HepG2 (cell line): ENCODE results near the gene INPP5K. TPM values are rescaled to one million over a fixed set of nuclear protein-coding genes. Genes with fewer than 3 reads are reported as not detected.

Experiments used
- BRCA1 ChIP-seq: sonication (generic); formaldehyde crosslinking; IDR thresholded peaks from 2 replicates; pipeline ENCODE4 v1.4.0; 2020; ENCODE audit warnings: missing genetic modification reagents
- BRF2 ChIP-seq: sonication (generic); formaldehyde crosslinking; IDR thresholded peaks from 2 replicates; pipeline ENCODE4 v1.8.1; 2022; ENCODE audit warnings: mild to moderate bottlenecking, missing genetic modification reagents
- CAMTA2 ChIP-seq: sonication (generic); formaldehyde crosslinking; IDR thresholded peaks from 2 replicates; pipeline ENCODE4 v1.4.0; 2020; ENCODE audit warnings: mild to moderate bottlenecking, missing genetic modification reagents, borderline replicate concordance
- GLI4 ChIP-seq: sonication (generic); formaldehyde crosslinking; IDR thresholded peaks from 2 replicates; pipeline ENCODE4 v1.5.1; 2020; ENCODE audit warnings: missing genetic modification reagents, mild to moderate bottlenecking, moderate library complexity, borderline replicate concordance
- SRSF4 ChIP-seq: fragments of 200-400 bp; formaldehyde crosslinking; IDR thresholded peaks from one replicate; pipeline ENCODE4 v1.6.1; 2018; ENCODE audit warnings: mild to moderate bottlenecking, low read depth, low read length, moderate library complexity; ENCODE audit not compliant: poor library complexity, severe bottlenecking
- SRSF9 ChIP-seq: fragments of 200-400 bp; formaldehyde crosslinking; IDR thresholded peaks from 2 replicates; pipeline ENCODE4 v1.6.1; 2018; ENCODE audit warnings: borderline replicate concordance, mild to moderate bottlenecking, low read depth, low read length; ENCODE audit not compliant: insufficient read depth, poor library complexity, severe bottlenecking
- SRY ChIP-seq: sonication (generic); formaldehyde crosslinking; IDR thresholded peaks from 2 replicates; pipeline ENCODE4 v1.8.0; 2022; ENCODE audit warnings: mild to moderate bottlenecking, missing genetic modification reagents
- ZBTB33 ChIP-seq: sonication (generic); formaldehyde crosslinking; IDR thresholded peaks from 2 replicates; pipeline ENCODE4 v1.4.0; 2020; ENCODE audit warnings: missing genetic modification reagents
- ZEB1 ChIP-seq: IDR thresholded peaks from 2 replicates; pipeline ENCODE4 v1.6.1; 2012; ENCODE audit warnings: mild to moderate bottlenecking, low read depth, inconsistent platforms; ENCODE audit not compliant: insufficient replicate concordance
- ZNF180 ChIP-seq: sonication (generic); formaldehyde crosslinking; IDR thresholded peaks from 2 replicates; pipeline ENCODE4 v1.4.0; 2020; ENCODE audit warnings: low read depth, missing genetic modification reagents, borderline replicate concordance
- ZNF292 ChIP-seq: sonication (generic); formaldehyde crosslinking; IDR thresholded peaks from 2 replicates; pipeline ENCODE4 v1.8.1; 2022; ENCODE audit warnings: mild to moderate bottlenecking, low read depth, missing genetic modification reagents, borderline replicate concordance
- ZNF678 ChIP-seq: sonication (generic); formaldehyde crosslinking; IDR thresholded peaks from 2 replicates; pipeline ENCODE4 v1.4.0; 2020; ENCODE audit warnings: mild to moderate bottlenecking, missing genetic modification reagents
- polyA plus RNA-seq, 8 experiments: library from polyadenylated mRNA; depleted of rRNA in 3 of 8; stranded (reverse) in 7 of 8; unstranded in 1 of 8; fragments of >200 nt; fragmentation: Illumina TruSeq in 4 of 8; extraction: Trizol in 4 of 8; gene quantifications; 2 replicates each; pipeline versions ENCODE4 v1.2.1 to v1.2.3, GENCODE V29; 2011 to 2016; ENCODE audit warnings: low read depth in 4 of 8, missing spikeins in 1 of 8, mixed read lengths in 1 of 8; ENCODE audit not compliant: insufficient read depth in 1 of 8
- total RNA-seq, 5 experiments: library from RNA; depleted of rRNA; stranded (reverse); fragments of >200 nt; fragmentation: Illumina TruSeq; extraction: Trizol; gene quantifications; 2 replicates each; pipeline ENCODE4 v1.2.3, GENCODE V29; 2016; ENCODE audit warnings: low read depth in 1 of 5
- TF ChIP-seq, protein P1 (sequence below): sonication (generic); formaldehyde crosslinking; conservative IDR thresholded peaks from 2 replicates; pipeline ENCODE4 v1.8.0; 2022; ENCODE audit warnings: missing genetic modification reagents
- TF ChIP-seq, protein P2 (sequence below), 2 experiments: IDR thresholded peaks; 2 replicates each; pipeline ENCODE4 v1.6.1; 2011 to 2012; ENCODE audit warnings: low read length in 2 of 2, borderline replicate concordance in 1 of 2, low read depth in 1 of 2, mild to moderate bottlenecking in 1 of 2, moderate library complexity in 1 of 2
- TF ChIP-seq, protein P3 (sequence below): IDR thresholded peaks from 2 replicates; pipeline ENCODE4 v1.6.1; 2016; ENCODE audit warnings: low read depth, control low read depth
- TF ChIP-seq, protein P4 (sequence below): sonication (generic); formaldehyde crosslinking; IDR thresholded peaks from 2 replicates; pipeline ENCODE4 v1.8.0; 2022; ENCODE audit warnings: mild to moderate bottlenecking, missing genetic modification reagents, moderate library complexity

Gene INPP5K
- total and polyA plus RNA-seq, 2 of the 13 experiments (the other 11 are each of a cell fraction or from before 2014, with no cell fraction given): 4.8 to 9.6 TPM

DNA sequence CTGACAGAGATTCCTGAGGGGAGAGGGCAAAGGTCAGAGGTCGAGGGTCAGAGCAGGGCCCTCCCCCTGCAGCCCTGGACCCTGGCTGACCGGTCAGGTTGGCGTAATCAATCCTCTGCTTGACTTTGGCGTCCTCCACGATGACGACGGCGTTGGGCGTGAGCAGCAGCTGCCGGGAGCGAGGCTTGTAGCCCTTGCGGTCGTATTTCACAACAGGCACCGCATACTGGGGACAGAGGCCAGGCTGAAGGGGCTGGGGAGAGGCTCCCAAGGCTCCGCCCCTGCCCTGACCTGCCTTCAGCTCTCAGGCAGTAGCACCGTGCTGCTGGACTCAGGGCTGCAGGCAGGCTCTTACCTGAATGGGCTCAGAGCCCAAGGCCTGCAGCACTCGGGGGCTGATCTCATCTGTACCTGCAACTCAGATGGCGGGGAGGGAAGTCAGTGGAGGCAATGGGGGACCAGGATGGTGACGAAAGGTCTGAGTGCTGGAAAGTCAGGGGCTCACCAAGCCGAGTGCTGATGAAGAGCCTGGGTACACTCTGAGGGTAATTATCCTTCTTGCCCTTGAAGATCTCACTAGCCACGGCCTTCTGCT, 48.4 kb downstream of the INPP5K start (continued):
- TF ChIP-seq, protein P1, sequence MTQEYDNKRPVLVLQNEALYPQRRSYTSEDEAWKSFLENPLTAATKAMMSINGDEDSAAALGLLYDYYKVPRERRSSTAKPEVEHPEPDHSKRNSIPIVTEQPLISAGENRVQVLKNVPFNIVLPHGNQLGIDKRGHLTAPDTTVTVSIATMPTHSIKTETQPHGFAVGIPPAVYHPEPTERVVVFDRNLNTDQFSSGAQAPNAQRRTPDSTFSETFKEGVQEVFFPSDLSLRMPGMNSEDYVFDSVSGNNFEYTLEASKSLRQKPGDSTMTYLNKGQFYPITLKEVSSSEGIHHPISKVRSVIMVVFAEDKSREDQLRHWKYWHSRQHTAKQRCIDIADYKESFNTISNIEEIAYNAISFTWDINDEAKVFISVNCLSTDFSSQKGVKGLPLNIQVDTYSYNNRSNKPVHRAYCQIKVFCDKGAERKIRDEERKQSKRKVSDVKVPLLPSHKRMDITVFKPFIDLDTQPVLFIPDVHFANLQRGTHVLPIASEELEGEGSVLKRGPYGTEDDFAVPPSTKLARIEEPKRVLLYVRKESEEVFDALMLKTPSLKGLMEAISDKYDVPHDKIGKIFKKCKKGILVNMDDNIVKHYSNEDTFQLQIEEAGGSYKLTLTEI (CRISPR knock-in tag): no peak
- no peak for TF ChIP-seq BRF2 (CRISPR knock-in tag)
- TF ChIP-seq BRCA1 (CRISPR knock-in tag): no peak
- TF ChIP-seq ZEB1: no peak
- TF ChIP-seq ZBTB33: peak; percentile 71; the same call in 1 of the 2 replicates
- TF ChIP-seq, protein P2, sequence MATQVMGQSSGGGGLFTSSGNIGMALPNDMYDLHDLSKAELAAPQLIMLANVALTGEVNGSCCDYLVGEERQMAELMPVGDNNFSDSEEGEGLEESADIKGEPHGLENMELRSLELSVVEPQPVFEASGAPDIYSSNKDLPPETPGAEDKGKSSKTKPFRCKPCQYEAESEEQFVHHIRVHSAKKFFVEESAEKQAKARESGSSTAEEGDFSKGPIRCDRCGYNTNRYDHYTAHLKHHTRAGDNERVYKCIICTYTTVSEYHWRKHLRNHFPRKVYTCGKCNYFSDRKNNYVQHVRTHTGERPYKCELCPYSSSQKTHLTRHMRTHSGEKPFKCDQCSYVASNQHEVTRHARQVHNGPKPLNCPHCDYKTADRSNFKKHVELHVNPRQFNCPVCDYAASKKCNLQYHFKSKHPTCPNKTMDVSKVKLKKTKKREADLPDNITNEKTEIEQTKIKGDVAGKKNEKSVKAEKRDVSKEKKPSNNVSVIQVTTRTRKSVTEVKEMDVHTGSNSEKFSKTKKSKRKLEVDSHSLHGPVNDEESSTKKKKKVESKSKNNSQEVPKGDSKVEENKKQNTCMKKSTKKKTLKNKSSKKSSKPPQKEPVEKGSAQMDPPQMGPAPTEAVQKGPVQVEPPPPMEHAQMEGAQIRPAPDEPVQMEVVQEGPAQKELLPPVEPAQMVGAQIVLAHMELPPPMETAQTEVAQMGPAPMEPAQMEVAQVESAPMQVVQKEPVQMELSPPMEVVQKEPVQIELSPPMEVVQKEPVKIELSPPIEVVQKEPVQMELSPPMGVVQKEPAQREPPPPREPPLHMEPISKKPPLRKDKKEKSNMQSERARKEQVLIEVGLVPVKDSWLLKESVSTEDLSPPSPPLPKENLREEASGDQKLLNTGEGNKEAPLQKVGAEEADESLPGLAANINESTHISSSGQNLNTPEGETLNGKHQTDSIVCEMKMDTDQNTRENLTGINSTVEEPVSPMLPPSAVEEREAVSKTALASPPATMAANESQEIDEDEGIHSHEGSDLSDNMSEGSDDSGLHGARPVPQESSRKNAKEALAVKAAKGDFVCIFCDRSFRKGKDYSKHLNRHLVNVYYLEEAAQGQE (IDR thresholded peaks at IDR 0.05; ENCODE audit: borderline replicate concordance in 1 of 2, low read depth in 1 of 2, low read length in 2 of 2): no peak
- TF ChIP-seq, protein P3, sequence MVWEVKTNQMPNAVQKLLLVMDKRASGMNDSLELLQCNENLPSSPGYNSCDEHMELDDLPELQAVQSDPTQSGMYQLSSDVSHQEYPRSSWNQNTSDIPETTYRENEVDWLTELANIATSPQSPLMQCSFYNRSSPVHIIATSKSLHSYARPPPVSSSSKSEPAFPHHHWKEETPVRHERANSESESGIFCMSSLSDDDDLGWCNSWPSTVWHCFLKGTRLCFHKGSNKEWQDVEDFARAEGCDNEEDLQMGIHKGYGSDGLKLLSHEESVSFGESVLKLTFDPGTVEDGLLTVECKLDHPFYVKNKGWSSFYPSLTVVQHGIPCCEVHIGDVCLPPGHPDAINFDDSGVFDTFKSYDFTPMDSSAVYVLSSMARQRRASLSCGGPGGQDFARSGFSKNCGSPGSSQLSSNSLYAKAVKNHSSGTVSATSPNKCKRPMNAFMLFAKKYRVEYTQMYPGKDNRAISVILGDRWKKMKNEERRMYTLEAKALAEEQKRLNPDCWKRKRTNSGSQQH: no peak
- TF ChIP-seq SRY (CRISPR knock-in tag): 0 out of 2 replicates have a peak, but pooled peaks have one; percentile 39
- TF ChIP-seq, protein P4, sequence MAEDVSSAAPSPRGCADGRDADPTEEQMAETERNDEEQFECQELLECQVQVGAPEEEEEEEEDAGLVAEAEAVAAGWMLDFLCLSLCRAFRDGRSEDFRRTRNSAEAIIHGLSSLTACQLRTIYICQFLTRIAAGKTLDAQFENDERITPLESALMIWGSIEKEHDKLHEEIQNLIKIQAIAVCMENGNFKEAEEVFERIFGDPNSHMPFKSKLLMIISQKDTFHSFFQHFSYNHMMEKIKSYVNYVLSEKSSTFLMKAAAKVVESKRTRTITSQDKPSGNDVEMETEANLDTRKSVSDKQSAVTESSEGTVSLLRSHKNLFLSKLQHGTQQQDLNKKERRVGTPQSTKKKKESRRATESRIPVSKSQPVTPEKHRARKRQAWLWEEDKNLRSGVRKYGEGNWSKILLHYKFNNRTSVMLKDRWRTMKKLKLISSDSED (CRISPR knock-in tag): no peak
- no peak for TF ChIP-seq ZNF678 (CRISPR knock-in tag)
- TF ChIP-seq GLI4 (CRISPR knock-in tag): 0 out of 2 replicates have a peak, but pooled peaks have one; percentile 73
- no peak for TF ChIP-seq SRSF9
- TF ChIP-seq CAMTA2 (CRISPR knock-in tag): no peak
- TF ChIP-seq ZNF180 (CRISPR knock-in tag): no peak
- TF ChIP-seq ZNF292 (CRISPR knock-in tag): peak; percentile 85; the same call in 1 of the 2 replicates
- TF ChIP-seq SRSF4: no peak
